ENCODE measurements around the gene NRG2.

DNA sequence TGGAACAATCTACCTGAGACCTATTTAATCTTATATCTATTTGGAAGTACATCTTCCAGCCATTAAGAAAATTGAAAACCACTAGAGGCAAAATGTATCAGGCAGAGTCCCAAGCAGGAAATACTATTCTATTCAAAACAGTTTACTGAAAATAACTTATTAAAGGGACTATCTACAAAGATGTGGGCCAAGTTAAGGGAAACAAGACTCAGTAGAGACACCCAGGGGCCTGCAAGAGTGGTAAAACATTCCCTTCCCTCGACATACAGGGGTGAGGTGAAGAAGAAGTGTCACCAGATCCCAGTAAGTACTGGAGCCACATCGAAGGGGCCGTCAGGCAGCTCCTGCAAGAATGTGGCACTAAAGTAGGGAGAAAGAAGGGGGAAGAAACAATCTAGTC lies 12.1 kb upstream of the NRG2 start:
- TF ChIP-seq POLR2AphosphoS5 (IDR thresholded peaks at IDR 0.05; ENCODE audit: low read depth, low read length) (no peak), SIN3A (IDR thresholded peaks at IDR 0.05; ENCODE audit: borderline replicate concordance, insufficient read depth, low read length) (no peak)

All from PFSK-1 (cell line).